NCI-H1105 (cell line): ENCODE measurements around the gene SART3.
"Not testable (repeated sequence)": the region's sequence is repeated elsewhere in the genome, so short reads cannot be mapped to it uniquely, and the experiment has no call there.

Experiments used
- DNase-seq: peaks from one replicate; lab custom pipeline; 2025; lab: John Stamatoyannopoulos, UW

SART3 gene

GRCh38 chr12:108597559-108598471 is 36.8 kb upstream of the SART3 start, which contains the start of gene TMEM119:
Gene TMEM119, minus strand, starts transcription at chr12:108598084. Its CDS starts 5,701 bp downstream, at chr12:108592383.
- DNase-seq: no peak

- no peak for DNase-seq
Measured at GRCh38 chr12:108596854-108597558, 36.0 kb upstream of the SART3 start.

GRCh38 chr12:108595711-108596647 is 35.0 kb upstream of the SART3 start:
- DNase-seq: no peak

- DNase-seq: no peak
Measured at GRCh38 chr12:108594960-108595710, 34.2 kb upstream of the SART3 start.

- no peak for DNase-seq
Measured at GRCh38 chr12:108594323-108594903, 33.4 kb upstream of the SART3 start.

- no peak for DNase-seq
Measured at GRCh38 chr12:108592033-108592909, 31.3 kb upstream of the SART3 start.

- no peak for DNase-seq
Measured at GRCh38 chr12:108591267-108591980, 30.5 kb upstream of the SART3 start.

GRCh38 chr12:108590463-108590862 is 29.5 kb upstream of the SART3 start:
- DNase-seq: not testable (repeated sequence)

GRCh38 chr12:108589840-108590229 is 28.9 kb upstream of the SART3 start:
- no peak for DNase-seq

- no peak for DNase-seq
Measured at GRCh38 chr12:108589028-108589839, 28.3 kb upstream of the SART3 start.

- DNase-seq: no peak
Measured at GRCh38 chr12:108587826-108588225, 26.9 kb upstream of the SART3 start.

- no peak for DNase-seq
Measured at GRCh38 chr12:108586306-108586705, 25.3 kb upstream of the SART3 start.

- DNase-seq: no peak
Measured at GRCh38 chr12:108585864-108586263, 24.9 kb upstream of the SART3 start.

- no peak for DNase-seq
Measured at GRCh38 chr12:108584456-108585065, 23.6 kb upstream of the SART3 start.

GRCh38 chr12:108583991-108584390 is 23.0 kb upstream of the SART3 start:
- no peak for DNase-seq

GRCh38 chr12:108582978-108583770 is 22.2 kb upstream of the SART3 start:
- no peak for DNase-seq

GRCh38 chr12:108582509-108582908 is 21.5 kb upstream of the SART3 start:
- no peak for DNase-seq
